HL-60 (cell line): ENCODE data around the gene NETO2.

Experiments used
- POLR2AphosphoS5 ChIP-seq: IDR thresholded peaks from 2 replicates; pipeline ENCODE4 v1.6.1; 2012; ENCODE audit warnings: low read depth
- TF ChIP-seq, protein P1 (sequence below): IDR thresholded peaks from one replicate; pipeline ENCODE4 v1.5.1; 2011; ENCODE audit warnings: low read length, control low read depth, inconsistent platforms; ENCODE audit not compliant: insufficient read depth
- TF ChIP-seq, protein P2 (sequence below): IDR thresholded peaks from 2 replicates; pipeline ENCODE4 v1.6.1; 2012; ENCODE audit warnings: low read depth; ENCODE audit not compliant: insufficient replicate concordance

- TF ChIP-seq, protein P1, sequence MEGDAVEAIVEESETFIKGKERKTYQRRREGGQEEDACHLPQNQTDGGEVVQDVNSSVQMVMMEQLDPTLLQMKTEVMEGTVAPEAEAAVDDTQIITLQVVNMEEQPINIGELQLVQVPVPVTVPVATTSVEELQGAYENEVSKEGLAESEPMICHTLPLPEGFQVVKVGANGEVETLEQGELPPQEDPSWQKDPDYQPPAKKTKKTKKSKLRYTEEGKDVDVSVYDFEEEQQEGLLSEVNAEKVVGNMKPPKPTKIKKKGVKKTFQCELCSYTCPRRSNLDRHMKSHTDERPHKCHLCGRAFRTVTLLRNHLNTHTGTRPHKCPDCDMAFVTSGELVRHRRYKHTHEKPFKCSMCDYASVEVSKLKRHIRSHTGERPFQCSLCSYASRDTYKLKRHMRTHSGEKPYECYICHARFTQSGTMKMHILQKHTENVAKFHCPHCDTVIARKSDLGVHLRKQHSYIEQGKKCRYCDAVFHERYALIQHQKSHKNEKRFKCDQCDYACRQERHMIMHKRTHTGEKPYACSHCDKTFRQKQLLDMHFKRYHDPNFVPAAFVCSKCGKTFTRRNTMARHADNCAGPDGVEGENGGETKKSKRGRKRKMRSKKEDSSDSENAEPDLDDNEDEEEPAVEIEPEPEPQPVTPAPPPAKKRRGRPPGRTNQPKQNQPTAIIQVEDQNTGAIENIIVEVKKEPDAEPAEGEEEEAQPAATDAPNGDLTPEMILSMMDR, result peak; percentile 95
- TF ChIP-seq POLR2AphosphoS5, result no peak
- TF ChIP-seq, protein P2, sequence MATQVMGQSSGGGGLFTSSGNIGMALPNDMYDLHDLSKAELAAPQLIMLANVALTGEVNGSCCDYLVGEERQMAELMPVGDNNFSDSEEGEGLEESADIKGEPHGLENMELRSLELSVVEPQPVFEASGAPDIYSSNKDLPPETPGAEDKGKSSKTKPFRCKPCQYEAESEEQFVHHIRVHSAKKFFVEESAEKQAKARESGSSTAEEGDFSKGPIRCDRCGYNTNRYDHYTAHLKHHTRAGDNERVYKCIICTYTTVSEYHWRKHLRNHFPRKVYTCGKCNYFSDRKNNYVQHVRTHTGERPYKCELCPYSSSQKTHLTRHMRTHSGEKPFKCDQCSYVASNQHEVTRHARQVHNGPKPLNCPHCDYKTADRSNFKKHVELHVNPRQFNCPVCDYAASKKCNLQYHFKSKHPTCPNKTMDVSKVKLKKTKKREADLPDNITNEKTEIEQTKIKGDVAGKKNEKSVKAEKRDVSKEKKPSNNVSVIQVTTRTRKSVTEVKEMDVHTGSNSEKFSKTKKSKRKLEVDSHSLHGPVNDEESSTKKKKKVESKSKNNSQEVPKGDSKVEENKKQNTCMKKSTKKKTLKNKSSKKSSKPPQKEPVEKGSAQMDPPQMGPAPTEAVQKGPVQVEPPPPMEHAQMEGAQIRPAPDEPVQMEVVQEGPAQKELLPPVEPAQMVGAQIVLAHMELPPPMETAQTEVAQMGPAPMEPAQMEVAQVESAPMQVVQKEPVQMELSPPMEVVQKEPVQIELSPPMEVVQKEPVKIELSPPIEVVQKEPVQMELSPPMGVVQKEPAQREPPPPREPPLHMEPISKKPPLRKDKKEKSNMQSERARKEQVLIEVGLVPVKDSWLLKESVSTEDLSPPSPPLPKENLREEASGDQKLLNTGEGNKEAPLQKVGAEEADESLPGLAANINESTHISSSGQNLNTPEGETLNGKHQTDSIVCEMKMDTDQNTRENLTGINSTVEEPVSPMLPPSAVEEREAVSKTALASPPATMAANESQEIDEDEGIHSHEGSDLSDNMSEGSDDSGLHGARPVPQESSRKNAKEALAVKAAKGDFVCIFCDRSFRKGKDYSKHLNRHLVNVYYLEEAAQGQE, result no peak
Measured at GRCh38 chr16:47141773-47142485, 1.8 kb downstream of the NETO2 start.
